Measurements from ENCODE around the gene BET1L.

- no peak for TF ChIP-seq CTCF (IDR thresholded peaks at IDR 0.05)
- TF ChIP-seq POLR2A (IDR thresholded peaks at IDR 0.05): no peak
- TF ChIP-seq POLR2AphosphoS5 (IDR thresholded peaks at IDR 0.05): no peak
These were observed 6.9 kb upstream of the BET1L start for GRCh38 chr11:214083-214482.

Measured in prostate gland (tissue), 2 donors.